NCI-H1694 (cell line): ENCODE results near the gene ZSWIM7.
"Not testable (repeated sequence)": the region's sequence is repeated elsewhere in the genome, so short reads cannot be mapped to it uniquely, and the experiment has no call there.

ENCODE experiments used
- DNase-seq: peaks from one replicate; lab custom pipeline; 2025; lab: John Stamatoyannopoulos, UW

ZSWIM7 gene

GRCh38 chr17:15957206-15957605 lies 42.3 kb downstream of the ZSWIM7 start:
- DNase-seq: no peak

- no peak for DNase-seq
Observed at GRCh38 chr17:15955793-15956541, 43.5 kb downstream of the ZSWIM7 start.

- DNase-seq: no peak
Observed at GRCh38 chr17:15954222-15954621, 45.3 kb downstream of the ZSWIM7 start.

GRCh38 chr17:15952916-15953790 lies 46.4 kb downstream of the ZSWIM7 start:
- no peak for DNase-seq

- no peak for DNase-seq
Observed at GRCh38 chr17:15952048-15952532, 47.4 kb downstream of the ZSWIM7 start.

- no peak for DNase-seq
Observed at GRCh38 chr17:15951368-15952047, 48.0 kb downstream of the ZSWIM7 start.

- DNase-seq: no peak
Observed at GRCh38 chr17:15947976-15948752, 51.3 kb downstream of the ZSWIM7 start.

GRCh38 chr17:15947271-15947670 lies 52.2 kb downstream of the ZSWIM7 start:
- DNase-seq: no peak

- DNase-seq: no peak
Observed at GRCh38 chr17:15946611-15947120, 52.8 kb downstream of the ZSWIM7 start.

- DNase-seq: no peak
Observed at GRCh38 chr17:15945527-15946191, 53.8 kb downstream of the ZSWIM7 start.

GRCh38 chr17:15944759-15945526 lies 54.6 kb downstream of the ZSWIM7 start, which contains the start of gene ADORA2B:
TSS of gene ADORA2B (plus strand) at chr17:15945130. CDS start at chr17:15945249, 119 bp downstream.
- no peak for DNase-seq

- no peak for DNase-seq
Observed at GRCh38 chr17:15943971-15944758, 55.3 kb downstream of the ZSWIM7 start.

GRCh38 chr17:15942207-15942833 lies 57.2 kb downstream of the ZSWIM7 start:
- DNase-seq: no peak

GRCh38 chr17:15941781-15942180 lies 57.7 kb downstream of the ZSWIM7 start:
- no peak for DNase-seq

GRCh38 chr17:15936481-15936880 lies 63.0 kb downstream of the ZSWIM7 start:
- DNase-seq: not testable (repeated sequence)

- no peak for DNase-seq
Observed at GRCh38 chr17:15935891-15936290, 63.6 kb downstream of the ZSWIM7 start.

GRCh38 chr17:15934866-15935265 lies 64.6 kb downstream of the ZSWIM7 start:
- DNase-seq: no peak

GRCh38 chr17:15931394-15931793 lies 68.1 kb downstream of the ZSWIM7 start:
- DNase-seq: no peak

GRCh38 chr17:15930426-15930825 lies 69.1 kb downstream of the ZSWIM7 start:
- DNase-seq: no peak
